ENCODE measurements around the gene FER1L5.
A peak's percentile ranks its signal among the peaks of the same experiment; 100 is the strongest.
"Not testable (repeated sequence)": the region's sequence is repeated elsewhere in the genome, so short reads cannot be mapped to it uniquely, and the experiment has no call there.

FER1L5 gene

DNA sequence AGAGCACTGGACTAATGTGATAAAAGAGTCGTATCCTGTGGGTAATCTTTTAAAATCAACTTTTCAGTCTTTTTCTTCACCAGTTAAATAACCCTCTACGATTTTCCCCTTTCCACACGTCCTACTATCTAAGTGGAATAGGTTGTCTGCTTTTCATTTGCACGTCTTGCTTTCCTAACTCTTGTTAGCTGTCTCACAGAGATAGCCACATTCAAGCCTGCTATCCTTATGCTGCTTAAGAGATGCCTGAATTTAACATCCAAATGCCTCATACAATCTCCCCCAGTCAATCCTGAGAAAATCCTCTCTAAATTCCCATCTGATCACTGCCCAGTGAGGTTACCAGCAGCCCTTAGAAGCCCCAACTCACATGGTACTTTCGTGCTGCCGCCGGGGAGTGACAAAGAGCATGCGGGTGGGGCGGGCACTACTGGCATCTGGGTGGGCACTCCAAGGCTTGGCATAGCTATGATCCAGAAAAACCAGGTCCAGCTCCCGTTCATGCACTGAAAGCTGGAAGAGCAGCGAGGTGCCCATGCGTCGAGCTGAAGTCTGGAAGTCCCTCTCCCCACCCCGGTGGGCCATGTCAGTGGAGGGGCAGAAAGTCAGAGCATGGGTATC is 5.9 kb upstream of the FER1L5 start:
- DNase-seq (ENCODE audit: low read depth), result no peak

DNA sequence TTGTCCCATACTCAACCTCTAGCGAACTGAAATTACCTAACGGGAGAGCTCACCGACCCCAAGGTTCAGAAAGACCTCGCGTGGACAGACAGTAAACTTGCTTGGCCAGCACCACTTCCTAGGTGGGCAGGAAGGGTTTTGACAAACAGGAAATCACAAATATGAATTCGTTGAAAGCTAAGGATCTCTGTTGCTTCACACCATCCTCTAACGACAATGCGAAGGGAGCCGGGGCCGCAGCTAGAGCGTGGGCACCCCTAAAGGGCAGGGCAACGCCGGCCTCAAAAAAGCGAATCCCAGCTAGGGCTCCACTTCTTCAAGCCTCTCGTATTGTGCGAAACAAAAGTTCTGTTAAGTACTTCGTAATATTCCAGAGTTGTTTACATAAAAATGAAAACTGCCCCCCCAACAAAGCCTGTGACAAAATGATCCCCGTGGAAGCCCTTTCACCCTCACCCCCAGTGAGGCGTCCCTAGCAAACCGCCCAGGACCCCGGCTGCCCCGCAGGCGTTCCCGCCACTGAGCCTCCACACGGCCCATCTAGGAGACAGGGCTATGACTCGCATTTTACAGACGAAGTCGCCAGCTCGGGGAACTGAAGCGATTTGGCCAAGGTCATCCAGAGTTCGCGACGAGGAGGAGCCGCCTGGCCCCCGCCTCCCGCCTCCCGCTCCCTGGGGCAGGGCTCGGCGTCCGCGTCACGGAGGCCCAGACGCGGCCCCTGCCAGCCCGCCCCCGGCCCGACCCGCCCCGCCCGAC is 5.0 kb upstream of the FER1L5 start:
- DNase-seq (ENCODE audit: low read depth), result peak; percentile 54

DNA sequence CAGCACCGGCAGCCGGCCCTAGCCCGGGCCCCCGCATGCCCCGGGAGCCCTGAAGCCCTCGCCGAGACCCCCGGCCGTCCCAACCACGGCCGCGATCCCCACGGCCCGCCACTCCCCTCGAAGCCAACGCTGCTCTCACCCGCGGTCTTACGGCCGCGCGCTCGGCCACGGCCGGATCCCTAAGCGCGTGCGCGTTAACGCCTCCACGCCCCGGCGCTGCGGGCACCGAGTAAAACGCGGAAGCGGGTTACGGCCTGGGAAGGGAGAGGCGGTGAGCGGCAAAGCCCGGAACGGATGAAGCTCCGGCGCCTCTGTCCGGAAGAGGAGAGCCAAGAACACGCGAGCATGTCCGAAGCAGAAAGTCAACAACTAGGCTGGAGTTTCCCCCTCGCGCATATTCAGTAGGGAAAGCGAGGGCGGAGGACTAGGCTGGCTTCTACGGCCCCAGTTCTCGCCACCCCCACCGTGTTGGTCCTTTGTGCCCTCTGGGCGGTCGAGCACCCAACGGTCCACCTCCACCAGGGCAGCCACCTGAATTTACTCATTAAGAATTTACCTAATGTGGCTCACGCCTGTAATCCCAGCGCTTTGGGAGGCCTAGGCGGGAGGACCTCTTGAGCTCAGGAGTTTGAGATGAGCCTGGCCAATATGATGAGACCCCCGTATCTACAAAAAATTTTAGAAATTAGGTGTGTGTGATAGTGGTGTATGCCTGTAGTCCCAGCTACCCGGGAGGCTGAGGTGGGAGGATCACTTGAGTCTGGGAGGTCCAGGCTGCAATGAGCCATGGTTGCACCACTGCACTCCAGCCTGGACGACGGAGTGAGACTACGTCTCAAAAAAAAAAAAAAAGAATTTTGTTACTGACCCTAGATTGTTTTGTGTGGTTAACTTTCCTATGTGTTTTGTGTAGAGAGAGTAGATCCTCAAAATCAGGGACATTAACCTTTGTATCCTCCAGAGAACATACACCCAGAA is 4.1 kb upstream of the FER1L5 start, which contains the start of gene KANSL3:
TSS of gene KANSL3 (minus strand) at position 169 of the 978 bp plus-strand sequence. CDS start 1,177 bp downstream, outside the sequence.
- peak; percentile 69 for DNase-seq (ENCODE audit: low read depth)

DNA sequence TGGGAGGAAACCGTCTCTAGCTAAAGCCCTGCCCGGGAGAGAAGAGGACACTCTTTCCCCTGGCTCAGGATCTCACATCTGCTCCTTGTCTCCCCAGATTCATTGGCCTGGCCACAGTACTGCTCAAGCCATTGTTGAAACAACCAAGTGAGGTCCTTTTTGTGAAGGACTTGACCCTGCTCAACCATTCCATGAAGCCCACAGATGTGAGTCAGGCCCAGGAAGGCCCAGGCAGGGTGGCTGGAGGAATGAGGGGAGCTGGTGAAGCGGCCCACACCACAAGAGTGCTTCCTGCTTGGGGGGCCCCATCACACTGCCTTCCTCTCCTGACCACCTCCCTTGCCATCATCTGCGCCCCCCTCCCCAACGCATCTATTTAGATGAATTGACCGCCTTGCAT is 5.1 kb downstream of the FER1L5 start:
- DNase-seq (ENCODE audit: low read depth), result no peak

DNA sequence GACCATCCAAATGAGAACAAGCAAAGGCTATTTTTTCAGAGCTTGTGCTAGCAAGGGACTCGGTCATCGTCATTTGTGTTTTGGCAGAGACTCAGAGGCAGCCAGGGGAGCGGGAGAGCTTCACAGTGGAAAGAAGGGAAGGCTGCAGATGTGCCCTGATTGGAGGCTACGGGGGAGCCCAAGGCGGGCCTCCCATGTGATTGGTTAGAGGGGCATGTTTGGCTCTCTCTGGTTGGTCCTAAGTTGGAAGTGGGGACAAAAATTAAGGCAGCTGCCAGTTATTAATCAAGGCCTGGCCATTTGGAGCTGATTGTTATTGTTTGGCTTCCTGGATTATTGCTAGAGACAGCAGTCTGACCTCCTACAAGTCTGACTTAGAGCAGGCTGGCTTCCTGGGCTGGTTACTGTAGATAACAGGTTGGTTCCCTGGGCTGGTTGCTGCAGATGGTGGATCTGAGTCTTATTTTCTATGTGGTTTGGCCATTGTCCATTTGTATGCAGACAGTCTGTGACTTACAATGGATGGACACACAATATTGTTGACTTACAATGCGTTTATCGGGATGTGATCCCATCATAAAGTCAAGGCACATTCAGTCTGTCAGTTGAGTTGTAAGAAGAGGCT is 5.9 kb downstream of the FER1L5 start:
- DNase-seq (ENCODE audit: low read depth), result no peak

DNA sequence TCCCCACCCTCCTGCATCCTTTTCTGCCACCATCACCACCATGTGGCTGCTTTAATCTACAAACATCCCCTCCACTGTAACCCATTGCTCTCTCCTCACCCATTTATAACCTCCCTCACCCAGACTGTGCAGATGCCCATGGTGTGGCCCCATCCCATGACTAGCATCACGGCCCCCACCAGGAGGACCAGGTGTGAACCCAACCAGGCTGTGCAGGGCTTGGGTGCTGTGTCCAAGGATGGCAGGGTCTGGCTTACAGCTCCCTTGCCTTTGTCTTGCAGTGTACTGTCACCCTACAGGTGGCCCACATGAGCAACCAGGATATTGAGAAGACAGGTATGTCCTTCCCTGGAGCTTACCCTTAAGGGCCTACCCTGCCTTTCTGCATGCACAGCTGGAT is 6.8 kb downstream of the FER1L5 start:
- no peak for DNase-seq (ENCODE audit: low read depth)

DNA sequence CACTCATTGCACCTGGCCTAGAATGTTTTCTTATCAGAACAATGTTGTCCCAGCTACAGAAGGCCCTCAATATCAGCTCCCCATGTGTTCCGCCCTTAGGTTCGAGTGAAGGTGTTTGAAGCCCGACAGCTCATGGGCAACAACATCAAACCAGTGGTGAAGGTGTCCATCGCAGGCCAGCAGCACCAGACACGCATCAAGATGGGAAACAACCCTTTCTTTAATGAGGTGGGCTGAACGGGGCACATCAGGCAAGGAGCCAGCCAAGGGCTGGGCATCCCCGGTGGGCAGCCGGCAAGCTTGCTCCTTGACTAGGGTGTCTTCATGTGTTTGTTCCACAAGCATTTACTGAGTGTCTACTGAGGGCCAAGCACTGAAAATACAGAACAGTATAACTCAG is 9.2 kb downstream of the FER1L5 start:
- DNase-seq (ENCODE audit: low read depth), result no peak

DNA sequence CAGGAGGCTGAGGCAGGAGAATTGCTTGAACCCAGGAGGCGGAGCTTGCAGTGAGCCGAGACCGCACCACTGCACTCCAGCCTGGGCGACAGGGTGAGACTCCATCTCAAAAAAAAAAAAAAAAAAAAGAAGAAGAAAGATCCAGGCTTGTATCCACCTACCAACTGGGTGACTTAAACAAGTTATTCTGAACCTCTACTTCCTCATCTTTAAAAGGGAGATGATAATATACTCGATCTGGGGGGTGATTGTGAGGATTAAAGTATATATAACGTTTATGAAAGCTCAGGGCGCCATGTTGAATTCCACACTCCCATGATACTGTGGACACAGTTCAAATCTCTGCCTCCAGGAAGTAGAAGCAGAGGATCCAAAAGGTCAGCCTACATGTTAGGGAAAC is 12.2 kb downstream of the FER1L5 start:
- DNase-seq (ENCODE audit: low read depth), result not testable (repeated sequence)

DNA sequence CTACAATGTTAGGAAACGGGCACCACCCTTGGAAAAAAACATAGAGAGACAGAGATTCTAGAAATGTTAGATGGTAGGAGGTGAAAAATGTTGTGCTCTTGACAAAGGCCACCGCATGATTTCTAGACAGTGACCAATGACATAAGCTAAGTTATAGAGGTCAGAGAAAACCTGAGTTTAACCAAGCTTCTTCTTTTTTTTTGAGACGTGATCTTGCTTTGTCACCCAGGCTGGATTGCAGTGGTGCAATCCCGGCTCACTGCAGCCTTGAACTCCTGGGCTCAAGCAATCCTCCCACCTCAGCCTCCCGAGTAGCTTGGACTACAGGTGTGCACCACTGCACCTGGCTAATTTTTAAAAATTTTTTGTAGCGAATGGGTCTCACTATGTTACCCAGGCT is 13.0 kb downstream of the FER1L5 start:
- DNase-seq (ENCODE audit: low read depth), result no peak

DNA sequence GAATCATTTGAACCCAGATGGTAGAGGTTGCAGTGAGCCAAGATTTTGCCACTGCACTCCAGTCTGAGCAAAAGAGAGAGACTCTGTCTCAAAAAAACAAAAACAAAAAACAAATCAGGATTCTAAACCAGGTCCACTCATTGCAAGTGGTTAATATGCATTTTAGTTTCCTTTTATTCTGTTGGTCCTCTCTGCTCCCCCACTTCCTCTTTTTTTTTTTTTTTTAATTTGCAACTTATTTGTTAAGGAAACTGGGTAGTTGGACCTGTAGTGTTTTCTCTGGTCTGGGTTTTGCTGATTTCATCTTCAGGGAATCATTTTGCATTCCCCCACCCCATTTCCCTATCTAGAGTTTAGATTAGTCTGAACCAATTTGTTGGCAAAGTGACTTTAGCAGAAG is 14.0 kb downstream of the FER1L5 start:
- no peak for DNase-seq (ENCODE audit: low read depth)

DNA sequence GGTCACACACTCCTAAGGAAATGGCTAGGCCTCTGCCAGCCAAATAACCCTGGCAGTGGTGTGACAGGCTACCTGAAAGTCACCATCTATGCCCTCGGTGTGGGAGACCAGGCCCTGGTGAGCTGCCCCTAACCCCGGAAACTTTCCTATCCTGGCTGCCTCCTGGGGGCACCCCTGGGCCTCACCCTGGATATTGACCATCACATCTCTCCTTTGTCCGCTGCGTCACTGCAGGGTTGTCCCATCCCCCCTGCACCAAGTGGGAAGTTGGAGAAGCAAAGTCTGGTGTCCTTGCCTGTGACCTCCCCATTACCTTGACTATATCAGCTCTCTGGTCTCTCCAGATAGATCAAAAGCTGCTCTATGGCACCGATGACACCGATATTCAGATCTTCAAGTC is 18.8 kb downstream of the FER1L5 start:
- no peak for DNase-seq (ENCODE audit: low read depth)

DNA sequence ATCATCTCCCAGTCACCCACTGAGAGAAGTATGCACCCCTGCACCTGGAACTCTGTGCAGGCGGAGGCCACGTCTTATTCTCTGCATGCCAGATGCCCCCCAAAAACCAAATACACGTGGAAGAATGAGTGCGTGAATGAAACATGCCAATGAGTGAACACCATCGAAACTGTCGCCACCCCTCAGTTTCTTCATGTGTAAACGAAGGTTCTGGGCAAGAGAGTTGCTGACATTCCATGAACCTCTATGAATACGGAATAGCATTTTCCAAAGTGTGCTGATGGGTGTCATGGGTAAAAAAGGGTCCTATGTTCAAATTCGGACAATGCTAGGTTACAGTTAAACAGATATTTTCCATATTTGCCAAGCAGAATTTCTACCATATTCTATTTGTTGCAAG is 19.8 kb downstream of the FER1L5 start:
- DNase-seq (ENCODE audit: low read depth), result no peak

DNA sequence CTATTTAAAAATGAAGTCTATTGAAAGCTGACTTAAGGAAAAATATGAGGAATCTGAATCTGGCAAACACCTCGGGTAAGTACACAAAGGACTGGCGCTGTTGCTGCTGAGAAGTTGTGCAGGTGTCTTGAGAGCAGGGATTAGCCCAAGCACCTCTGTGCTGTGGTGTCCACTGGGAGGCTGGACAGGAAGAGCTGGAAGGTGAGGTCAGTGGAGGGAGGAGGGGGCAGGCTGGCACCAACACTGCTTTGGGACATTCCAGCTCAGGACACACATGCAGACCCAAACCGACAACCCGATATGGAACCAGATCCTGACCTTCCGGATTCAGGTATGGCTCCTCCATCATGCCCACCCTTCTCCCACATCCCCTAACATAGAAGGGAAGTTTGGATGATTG is 20.6 kb downstream of the FER1L5 start:
- DNase-seq (ENCODE audit: low read depth), result no peak

DNA sequence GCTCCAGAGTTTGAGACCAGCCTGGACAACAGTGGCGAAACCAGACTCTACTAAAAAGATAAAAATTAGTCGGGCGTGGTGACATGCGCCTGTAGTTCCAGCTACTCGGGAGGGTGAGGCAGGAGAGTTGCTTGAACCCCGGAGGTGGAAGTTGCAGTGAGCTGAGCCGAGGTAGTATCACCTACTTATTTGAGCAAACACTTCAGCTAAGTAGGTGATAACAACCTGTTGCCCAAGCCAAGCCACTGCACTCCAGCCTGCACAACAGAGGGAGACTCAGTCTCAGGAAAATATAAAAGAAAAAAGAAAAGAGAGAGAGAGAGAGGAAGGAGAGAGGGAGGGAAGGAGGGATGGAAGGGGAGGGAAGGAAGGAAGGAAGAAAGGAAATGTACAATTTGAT is 21.3 kb downstream of the FER1L5 start:
- DNase-seq (ENCODE audit: low read depth), result no peak

DNA sequence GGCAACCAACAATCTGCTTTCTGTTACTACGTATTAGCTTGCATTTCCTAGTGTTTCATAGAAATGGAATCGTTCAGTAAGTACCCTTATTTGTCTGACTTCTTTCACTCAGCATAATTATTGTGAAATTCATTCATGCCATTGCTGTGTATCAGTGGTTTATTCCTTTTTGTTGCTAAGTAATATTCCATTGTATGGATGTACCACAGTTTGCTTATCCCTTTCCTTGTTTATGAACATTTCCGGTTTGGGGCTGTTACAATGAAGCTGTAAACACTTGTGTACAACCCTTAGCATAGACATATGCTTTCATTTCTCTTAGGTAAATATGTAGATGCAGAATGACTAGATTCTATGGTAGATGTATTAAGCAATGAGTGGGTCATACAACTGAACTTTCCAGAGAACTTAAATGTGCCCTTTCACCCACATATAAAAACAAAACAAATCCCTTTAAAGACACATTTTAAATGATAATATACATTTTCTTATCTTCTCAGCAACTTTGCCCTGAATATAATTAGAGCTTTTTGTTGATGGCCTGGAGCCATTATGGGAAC is 21.9 kb downstream of the FER1L5 start:
- DNase-seq (ENCODE audit: low read depth), result no peak

DNA sequence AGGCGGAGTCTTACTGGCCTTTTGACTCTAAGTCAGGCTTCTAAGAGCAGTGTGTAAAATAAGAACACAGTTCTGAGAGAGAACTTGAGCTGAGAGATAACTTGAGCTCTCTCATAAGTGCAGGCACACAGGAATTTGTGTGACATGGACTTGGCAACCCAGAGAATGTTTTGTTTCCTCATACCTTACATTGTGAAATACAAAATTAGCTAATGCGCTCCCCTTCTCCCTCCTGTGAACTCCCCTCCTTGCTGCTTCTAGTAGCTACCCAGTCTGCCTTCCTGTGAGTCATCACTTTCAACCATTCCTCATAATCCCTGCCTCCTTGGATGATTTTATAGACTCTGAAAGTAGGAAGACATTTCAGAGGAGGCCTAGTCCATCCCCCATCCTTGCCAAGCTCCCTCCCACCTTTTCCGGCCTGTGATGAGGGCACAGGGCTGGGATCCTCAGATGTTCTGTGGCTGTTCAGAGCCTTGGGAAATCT is 22.6 kb downstream of the FER1L5 start:
- peak; percentile 100 for DNase-seq (ENCODE audit: low read depth)

DNA sequence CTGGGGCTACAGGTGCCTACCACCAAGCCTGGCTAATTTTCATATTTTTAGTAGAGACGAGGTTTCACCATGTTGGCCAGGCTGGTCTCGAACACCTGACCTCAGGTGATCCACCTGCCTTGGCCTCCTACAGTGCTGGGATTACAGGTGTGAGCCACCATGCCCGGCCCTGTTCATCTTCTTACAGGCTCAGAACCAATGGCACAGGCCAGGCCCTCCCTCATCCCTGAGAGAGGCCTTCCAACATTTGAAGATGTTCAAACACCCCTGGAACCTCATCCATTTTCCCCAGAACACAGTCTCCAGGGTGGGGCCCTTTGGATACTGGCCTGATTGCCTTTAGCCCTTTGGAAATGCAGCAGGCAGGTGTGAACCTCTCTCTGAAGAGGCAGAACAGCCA is 23.2 kb downstream of the FER1L5 start:
- DNase-seq (ENCODE audit: low read depth), result not testable (repeated sequence)

DNA sequence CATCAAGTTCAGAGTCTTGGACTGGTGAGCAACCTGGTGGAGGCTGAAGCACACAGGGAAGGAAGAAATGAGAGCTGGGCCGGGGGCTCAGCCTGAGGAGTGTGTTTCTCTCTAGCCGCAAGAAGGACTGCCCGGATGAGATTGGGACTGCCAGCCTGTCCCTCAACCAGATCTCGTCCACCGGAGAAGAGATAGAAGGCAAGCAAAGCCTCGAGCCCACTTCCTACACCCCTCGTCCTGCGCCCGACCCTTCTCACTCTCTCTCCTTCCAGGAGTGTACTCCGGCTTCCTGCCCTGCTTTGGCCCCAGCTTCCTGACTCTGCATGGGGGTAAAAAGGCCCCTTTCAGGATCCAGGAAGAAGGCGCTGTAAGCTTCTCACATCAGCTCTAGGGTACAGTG is 26.2 kb downstream of the FER1L5 start:
- DNase-seq (ENCODE audit: low read depth), result no peak

DNA sequence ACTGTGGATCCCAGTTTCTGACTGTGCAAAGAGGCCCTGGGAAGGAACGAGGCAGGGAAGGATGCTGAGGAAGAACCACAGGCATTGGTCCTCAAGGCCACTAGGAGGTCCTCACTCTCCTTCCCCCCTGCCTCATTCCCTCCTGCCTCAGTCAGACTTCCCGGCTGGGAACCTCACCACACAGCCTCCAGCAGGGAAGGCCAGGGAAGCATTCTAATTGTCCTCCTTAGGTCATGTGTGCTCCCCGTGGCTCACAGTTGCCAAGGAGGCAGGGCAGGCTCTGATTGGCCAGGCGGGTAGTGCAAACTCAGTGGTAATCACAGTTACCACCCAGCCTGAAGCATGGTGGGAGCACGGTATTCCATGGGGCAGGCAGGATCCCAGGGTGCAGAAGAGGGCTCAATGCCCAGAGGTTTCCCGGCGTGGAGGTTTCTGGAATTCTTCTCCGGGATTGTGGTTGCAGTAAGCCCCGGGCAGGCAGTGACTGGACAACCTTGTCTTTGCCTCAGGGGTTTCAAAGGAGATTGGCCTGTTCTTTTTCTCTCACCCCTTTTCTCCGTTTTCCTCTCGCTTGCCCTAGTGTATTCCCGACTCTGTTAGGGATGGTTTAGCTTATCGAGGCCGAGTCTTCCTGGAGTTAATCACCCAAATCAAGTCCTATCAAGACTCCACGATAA is 27.1 kb downstream of the FER1L5 start:
- no peak for DNase-seq (ENCODE audit: low read depth)

DNA sequence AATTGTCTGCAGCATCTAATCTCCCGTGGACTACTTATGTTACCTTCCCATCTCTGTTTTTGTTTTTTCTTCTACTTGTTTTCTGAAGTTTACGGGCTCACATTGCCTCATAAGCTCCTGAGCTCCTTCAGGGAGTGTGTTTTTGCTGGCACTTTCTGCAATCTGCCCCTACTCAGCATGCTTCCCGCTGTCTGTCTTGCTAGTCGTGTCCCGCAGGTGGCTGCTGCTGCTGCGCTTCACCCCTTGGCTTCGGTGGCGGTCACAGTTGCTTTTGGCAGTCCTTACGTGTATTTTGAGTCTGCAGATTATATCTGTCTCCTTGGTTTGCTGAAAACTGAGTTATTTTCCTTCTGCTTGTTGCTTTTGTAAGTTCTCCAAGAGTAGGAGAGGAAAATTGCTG is 37.3 kb downstream of the FER1L5 start:
- no peak for DNase-seq (ENCODE audit: low read depth)

DNA sequence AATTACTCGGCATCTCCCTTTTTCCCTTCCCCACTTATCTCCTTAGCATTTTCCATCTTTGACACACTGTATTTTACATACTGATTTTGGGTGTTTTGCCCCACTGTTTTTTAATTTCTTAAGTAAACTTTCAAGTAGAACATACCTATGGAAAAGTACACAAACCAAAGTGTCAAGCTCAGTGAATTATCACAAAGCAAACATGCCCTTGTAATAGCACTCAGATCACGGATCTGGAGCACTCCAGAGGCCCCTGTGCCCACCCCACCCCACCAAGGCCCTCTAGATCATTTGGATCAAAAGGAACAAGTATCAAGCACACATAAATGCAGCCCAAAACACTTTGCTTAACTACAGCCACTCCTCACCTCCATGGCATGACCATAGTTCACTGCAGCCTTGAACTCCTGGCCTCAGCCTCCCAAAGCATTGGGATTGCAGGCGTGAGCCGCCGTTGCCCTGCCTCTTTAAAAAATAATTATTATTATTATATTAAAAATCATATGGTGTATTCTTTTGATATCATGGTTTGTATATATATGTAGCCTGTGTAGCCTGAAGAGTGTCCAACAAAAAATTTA is 38.1 kb downstream of the FER1L5 start:
- DNase-seq (ENCODE audit: low read depth), result no peak

All from GM04503 (cell line).